HepG2 (cell line): Measurements from ENCODE around the gene PAXX. TPM values are rescaled to one million over a fixed set of nuclear protein-coding genes. Genes with fewer than 3 reads are reported as not detected.

Experiments used
- ARNTL ChIP-seq: sonication (generic); formaldehyde crosslinking; IDR thresholded peaks from 2 replicates; pipeline ENCODE4 v1.4.0; 2020; ENCODE audit warnings: mild to moderate bottlenecking, missing genetic modification reagents
- DMTF1 ChIP-seq: sonication (generic); formaldehyde crosslinking; IDR thresholded peaks from 2 replicates; pipeline ENCODE4 v1.4.0; 2020; ENCODE audit warnings: mild to moderate bottlenecking, missing genetic modification reagents
- HNRNPLL ChIP-seq: fragments of 200-400 bp; formaldehyde crosslinking; IDR thresholded peaks from 2 replicates; pipeline ENCODE4 v1.6.1; 2017; ENCODE audit warnings: mild to moderate bottlenecking, low read depth, low read length; ENCODE audit not compliant: poor library complexity, severe bottlenecking
- KAT2B ChIP-seq: fragments of 150-350 bp; IDR thresholded peaks from 2 replicates; pipeline ENCODE4 v1.6.1; 2014; ENCODE audit warnings: low read depth, low read length, borderline replicate concordance
- MATR3 ChIP-seq: sonication (generic); formaldehyde crosslinking; IDR thresholded peaks from 2 replicates; pipeline ENCODE4 v1.4.0; 2020; ENCODE audit warnings: missing genetic modification reagents
- SMYD3 ChIP-seq: sonication (generic); formaldehyde crosslinking; IDR thresholded peaks from 2 replicates; pipeline ENCODE4 v1.8.1; 2023; ENCODE audit warnings: mild to moderate bottlenecking, missing genetic modification reagents
- SRY ChIP-seq: sonication (generic); formaldehyde crosslinking; IDR thresholded peaks from 2 replicates; pipeline ENCODE4 v1.8.0; 2022; ENCODE audit warnings: mild to moderate bottlenecking, missing genetic modification reagents
- ZBTB20 ChIP-seq: sonication (generic); formaldehyde crosslinking; IDR thresholded peaks from 2 replicates; pipeline ENCODE4 v1.8.1; 2023; ENCODE audit warnings: missing genetic modification reagents, low read depth, mild to moderate bottlenecking, borderline replicate concordance
- ZFP62 ChIP-seq: sonication (generic); formaldehyde crosslinking; IDR thresholded peaks from 2 replicates; pipeline ENCODE4 v1.4.0; 2020; ENCODE audit warnings: missing genetic modification reagents
- ZNF207 ChIP-seq: fragments of 450-650 bp; IDR thresholded peaks from 2 replicates; pipeline ENCODE4 v1.6.1; 2016; ENCODE audit warnings: antibody characterized with exemption, borderline replicate concordance
- ZNF441 ChIP-seq: sonication (generic); formaldehyde crosslinking; IDR thresholded peaks from 2 replicates; pipeline ENCODE4 v1.7.0; 2021; ENCODE audit warnings: missing genetic modification reagents, borderline replicate concordance
- ZNF451 ChIP-seq: sonication (generic); formaldehyde crosslinking; IDR thresholded peaks from 2 replicates; pipeline ENCODE4 v1.5.0; 2020; ENCODE audit warnings: mild to moderate bottlenecking, missing genetic modification reagents
- ZNF512B ChIP-seq: sonication (generic); formaldehyde crosslinking; IDR thresholded peaks from 2 replicates; pipeline ENCODE4 v1.5.1; 2020; ENCODE audit warnings: missing genetic modification reagents, mild to moderate bottlenecking, borderline replicate concordance
- polyA plus RNA-seq, 8 experiments: library from polyadenylated mRNA; depleted of rRNA in 3 of 8; stranded (reverse) in 7 of 8; unstranded in 1 of 8; fragments of >200 nt; fragmentation: Illumina TruSeq in 4 of 8; extraction: Trizol in 4 of 8; gene quantifications; 2 replicates each; pipeline versions ENCODE4 v1.2.1 to v1.2.3, GENCODE V29; 2011 to 2016; ENCODE audit warnings: low read depth in 4 of 8, missing spikeins in 1 of 8, mixed read lengths in 1 of 8; ENCODE audit not compliant: insufficient read depth in 1 of 8
- total RNA-seq, 5 experiments: library from RNA; depleted of rRNA; stranded (reverse); fragments of >200 nt; fragmentation: Illumina TruSeq; extraction: Trizol; gene quantifications; 2 replicates each; pipeline ENCODE4 v1.2.3, GENCODE V29; 2016; ENCODE audit warnings: low read depth in 1 of 5
- TF ChIP-seq, protein P1 (sequence below): sonication (generic); formaldehyde crosslinking; IDR thresholded peaks from 2 replicates; pipeline ENCODE4 v1.8.1; 2022; ENCODE audit warnings: low read depth, mild to moderate bottlenecking, missing genetic modification reagents
- TF ChIP-seq, protein P2 (sequence below): IDR thresholded peaks from 2 replicates; pipeline ENCODE4 v1.6.1; 2016; ENCODE audit warnings: low read depth, borderline replicate concordance
- TF ChIP-seq, protein P3 (sequence below): sonication (generic); formaldehyde crosslinking; IDR thresholded peaks from 2 replicates; pipeline ENCODE4 v1.4.0; 2020; ENCODE audit warnings: missing genetic modification reagents, borderline replicate concordance

Gene PAXX
- total and polyA plus RNA-seq, 2 of the 13 experiments (the other 11 are each of a cell fraction or from before 2014, with no cell fraction given), result 14.0 to 31.9 TPM

- TF ChIP-seq DMTF1 (CRISPR knock-in tag) (no peak), ARNTL (CRISPR knock-in tag) (no peak), ZNF451 (CRISPR knock-in tag) (no peak), KAT2B (no peak), ZNF207 (no peak), SRY (no peak), ZFP62 (no peak), SMYD3 (CRISPR knock-in tag) (no peak), ZBTB20 (no peak), MATR3 (CRISPR knock-in tag) (no peak), ZNF441 (no peak; the same call in 1 of the 2 replicates), ZNF512B (CRISPR knock-in tag) (no peak), HNRNPLL (peak; percentile 18)
- TF ChIP-seq, protein P1, sequence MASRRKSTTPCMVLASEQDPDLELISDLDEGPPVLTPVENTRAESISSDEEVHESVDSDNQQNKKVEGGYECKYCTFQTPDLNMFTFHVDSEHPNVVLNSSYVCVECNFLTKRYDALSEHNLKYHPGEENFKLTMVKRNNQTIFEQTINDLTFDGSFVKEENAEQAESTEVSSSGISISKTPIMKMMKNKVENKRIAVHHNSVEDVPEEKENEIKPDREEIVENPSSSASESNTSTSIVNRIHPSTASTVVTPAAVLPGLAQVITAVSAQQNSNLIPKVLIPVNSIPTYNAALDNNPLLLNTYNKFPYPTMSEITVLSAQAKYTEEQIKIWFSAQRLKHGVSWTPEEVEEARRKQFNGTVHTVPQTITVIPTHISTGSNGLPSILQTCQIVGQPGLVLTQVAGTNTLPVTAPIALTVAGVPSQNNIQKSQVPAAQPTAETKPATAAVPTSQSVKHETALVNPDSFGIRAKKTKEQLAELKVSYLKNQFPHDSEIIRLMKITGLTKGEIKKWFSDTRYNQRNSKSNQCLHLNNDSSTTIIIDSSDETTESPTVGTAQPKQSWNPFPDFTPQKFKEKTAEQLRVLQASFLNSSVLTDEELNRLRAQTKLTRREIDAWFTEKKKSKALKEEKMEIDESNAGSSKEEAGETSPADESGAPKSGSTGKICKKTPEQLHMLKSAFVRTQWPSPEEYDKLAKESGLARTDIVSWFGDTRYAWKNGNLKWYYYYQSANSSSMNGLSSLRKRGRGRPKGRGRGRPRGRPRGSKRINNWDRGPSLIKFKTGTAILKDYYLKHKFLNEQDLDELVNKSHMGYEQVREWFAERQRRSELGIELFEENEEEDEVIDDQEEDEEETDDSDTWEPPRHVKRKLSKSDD (CRISPR knock-in tag), result no peak
- TF ChIP-seq, protein P2, sequence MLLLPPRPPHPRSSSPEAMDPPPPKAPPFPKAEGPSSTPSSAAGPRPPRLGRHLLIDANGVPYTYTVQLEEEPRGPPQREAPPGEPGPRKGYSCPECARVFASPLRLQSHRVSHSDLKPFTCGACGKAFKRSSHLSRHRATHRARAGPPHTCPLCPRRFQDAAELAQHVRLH, result no peak
- TF ChIP-seq, protein P3, sequence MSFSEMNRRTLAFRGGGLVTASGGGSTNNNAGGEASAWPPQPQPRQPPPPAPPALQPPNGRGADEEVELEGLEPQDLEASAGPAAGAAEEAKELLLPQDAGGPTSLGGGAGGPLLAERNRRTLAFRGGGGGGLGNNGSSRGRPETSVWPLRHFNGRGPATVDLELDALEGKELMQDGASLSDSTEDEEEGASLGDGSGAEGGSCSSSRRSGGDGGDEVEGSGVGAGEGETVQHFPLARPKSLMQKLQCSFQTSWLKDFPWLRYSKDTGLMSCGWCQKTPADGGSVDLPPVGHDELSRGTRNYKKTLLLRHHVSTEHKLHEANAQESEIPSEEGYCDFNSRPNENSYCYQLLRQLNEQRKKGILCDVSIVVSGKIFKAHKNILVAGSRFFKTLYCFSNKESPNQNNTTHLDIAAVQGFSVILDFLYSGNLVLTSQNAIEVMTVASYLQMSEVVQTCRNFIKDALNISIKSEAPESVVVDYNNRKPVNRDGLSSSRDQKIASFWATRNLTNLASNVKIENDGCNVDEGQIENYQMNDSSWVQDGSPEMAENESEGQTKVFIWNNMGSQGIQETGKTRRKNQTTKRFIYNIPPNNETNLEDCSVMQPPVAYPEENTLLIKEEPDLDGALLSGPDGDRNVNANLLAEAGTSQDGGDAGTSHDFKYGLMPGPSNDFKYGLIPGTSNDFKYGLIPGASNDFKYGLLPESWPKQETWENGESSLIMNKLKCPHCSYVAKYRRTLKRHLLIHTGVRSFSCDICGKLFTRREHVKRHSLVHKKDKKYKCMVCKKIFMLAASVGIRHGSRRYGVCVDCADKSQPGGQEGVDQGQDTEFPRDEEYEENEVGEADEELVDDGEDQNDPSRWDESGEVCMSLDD (CRISPR knock-in tag), result no peak
Measured at GRCh38 chr9:136992819-136993369, 672 bp downstream of the PAXX start (continued).
